GM19395 (cell line): ENCODE data around the gene NPM1.
"Not testable (repeated sequence)": the region's sequence is repeated elsewhere in the genome, so short reads cannot be mapped to it uniquely, and the experiment has no call there.

Experiments
- ATAC-seq: cut with Tn5 transposase; IDR thresholded peaks from one replicate; pipeline ENCODE4 v1.9.1; 2021; ENCODE audit warnings: mild to moderate bottlenecking, moderate library complexity; ENCODE audit not compliant: unreplicated experiment

NPM1 gene

DNA sequence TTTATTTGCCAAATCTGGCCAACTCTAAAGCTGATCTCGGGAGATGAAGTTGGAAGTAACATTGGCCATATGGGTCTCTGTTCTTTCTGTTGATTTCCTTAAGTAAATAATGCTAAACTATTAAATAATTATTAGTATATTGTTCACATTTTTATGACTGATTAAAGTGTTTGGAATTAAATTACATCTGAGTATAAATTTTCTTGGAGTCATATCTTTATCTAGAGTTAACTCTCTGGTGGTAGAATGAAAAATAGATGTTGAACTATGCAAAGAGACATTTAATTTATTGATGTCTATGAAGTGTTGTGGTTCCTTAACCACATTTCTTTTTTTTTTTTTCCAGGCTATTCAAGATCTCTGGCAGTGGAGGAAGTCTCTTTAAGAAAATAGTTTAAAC lies 22.5 kb downstream of the NPM1 start:
- no peak for ATAC-seq

DNA sequence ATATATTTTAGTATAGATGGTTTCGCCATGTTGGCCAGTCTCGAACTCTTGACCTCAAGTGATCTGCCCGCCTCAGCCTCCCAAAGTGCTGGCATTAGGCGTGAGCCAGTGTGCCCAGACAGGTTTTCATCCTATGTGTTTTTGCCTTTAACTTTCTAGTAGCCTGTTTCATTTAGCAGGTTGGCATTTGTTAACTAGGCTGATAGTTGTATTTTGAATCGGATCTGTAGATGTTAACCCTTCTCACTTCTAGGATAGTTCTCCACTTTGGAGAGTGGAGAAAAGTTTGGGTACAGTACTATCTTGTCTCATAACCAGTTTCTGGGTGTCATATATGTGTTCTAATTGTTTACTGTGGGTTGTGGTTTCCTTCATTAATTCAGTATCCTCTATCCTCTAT lies 24.5 kb downstream of the NPM1 start:
- no peak for ATAC-seq

DNA sequence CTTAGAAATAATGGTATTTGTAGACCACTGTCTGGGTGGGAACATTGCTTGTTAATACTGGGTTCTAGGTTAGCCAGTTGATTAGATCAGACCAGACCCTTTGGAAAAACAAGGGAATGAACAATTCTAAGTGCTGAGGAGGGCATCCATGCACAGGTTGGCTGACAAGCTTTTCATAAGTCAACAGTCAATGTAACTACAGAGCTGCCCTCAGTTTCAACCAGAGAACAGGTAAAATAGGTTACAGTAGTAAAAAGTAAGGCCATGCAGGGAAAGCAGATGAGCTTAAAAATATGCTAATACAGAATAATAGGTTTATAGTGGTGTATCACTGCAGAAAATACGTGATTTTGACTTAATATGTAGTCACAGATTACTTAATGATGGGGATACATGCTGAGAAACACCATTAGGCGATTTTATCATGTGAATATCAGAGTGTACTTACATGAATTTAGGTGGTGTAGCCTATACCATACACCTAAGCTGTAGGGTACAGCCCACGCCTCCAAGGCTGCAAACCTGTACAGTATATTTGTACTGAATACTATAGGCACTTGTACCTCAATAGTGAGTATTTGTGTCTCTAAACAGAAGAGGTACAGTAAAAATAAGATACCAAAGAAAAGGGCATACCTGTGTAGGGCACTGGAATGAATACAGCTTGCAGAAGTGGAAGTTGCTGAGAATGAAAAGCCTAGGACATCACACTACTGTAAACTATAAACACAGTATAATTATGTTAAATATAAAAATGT lies 25.7 kb downstream of the NPM1 start:
- ATAC-seq = no peak

DNA sequence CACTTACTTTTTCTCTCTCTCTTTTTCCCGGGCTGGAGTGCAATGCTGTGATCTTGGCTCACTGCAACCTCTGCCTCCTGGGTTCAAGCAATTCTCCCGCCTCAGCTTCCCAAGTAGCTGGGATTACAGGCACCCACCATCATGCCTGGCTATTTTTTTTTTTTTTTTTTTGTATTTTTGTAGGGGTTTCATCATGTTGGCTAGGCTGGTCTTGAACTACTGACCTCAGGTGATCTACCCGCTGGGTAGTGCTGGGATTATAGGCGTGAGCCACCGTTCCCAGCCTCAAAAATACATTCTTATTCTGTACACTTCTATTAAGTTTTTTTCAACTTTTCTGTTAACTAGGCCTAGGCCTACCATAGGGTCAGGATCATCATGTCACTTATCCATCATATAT lies 26.3 kb downstream of the NPM1 start:
- not testable (repeated sequence) for ATAC-seq

DNA sequence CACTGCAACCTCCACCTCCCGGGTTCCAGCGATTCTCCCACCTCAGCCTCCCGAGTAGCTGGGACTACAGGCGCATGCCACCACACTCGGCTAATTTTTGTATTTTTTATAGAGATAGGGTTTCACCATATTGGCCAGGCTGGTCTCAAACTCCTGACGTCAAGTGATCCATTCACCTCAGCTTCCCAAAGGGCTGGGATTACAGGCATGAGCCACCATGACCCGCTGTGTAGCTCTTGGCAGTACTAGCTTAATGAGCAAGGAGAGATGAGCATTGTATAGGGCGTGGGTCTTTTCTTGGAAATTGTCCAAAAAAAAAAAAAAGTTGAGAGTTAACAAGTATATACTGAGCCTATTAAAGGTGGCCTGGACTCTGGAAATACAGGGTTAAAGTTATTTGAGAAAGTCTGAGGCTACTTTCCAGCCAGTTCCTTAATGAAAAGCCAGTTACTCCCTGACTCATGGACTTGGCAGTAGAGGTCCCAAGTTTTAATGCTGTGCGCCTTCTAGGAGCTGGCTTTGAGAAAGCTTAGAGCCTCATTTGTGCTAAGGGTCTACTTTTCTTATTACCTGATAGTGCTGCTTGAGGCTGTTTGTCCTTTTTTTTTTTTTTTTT lies 27.6 kb downstream of the NPM1 start:
- ATAC-seq = no peak

DNA sequence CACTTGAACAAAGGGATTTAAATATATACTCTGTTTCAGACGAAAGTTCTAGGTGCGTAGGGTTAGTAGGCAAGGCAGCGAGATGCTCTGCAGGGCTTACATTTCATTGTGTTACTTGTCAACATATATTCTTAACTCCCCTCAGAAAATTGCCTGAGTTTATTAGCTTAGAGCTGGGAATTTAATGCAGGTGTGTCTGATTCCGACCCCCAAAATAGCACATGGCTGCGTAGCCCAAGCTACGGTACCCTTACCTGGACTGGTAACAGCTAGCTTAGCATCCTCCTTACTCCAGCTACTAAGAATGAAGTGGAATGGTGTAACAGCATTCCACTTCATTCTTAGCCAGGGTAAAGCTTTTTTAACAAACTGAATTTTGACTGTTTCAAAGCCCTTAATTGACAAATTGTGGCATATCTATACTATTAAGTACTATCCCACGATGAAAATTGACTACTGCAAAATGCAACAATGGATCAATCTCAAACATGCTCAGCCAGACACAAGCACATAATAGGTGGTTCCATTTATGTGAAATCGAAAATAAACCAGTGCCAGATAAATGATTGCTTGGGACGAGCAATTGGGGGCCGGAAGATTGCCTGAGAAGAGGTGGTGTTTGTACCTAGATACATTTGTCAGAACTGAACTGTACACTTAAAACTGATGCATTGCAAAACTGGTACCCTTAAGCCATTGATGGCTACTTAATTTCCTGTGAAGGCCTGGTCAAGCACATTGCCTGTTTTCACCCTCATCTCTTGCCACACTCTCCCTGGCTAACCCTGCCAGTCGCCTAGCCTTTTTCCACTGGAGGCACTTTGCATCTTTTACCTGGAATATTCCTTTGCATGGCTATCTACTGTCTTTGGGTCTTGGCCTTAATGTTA lies 28.8 kb downstream of the NPM1 start:
- no peak for ATAC-seq

DNA sequence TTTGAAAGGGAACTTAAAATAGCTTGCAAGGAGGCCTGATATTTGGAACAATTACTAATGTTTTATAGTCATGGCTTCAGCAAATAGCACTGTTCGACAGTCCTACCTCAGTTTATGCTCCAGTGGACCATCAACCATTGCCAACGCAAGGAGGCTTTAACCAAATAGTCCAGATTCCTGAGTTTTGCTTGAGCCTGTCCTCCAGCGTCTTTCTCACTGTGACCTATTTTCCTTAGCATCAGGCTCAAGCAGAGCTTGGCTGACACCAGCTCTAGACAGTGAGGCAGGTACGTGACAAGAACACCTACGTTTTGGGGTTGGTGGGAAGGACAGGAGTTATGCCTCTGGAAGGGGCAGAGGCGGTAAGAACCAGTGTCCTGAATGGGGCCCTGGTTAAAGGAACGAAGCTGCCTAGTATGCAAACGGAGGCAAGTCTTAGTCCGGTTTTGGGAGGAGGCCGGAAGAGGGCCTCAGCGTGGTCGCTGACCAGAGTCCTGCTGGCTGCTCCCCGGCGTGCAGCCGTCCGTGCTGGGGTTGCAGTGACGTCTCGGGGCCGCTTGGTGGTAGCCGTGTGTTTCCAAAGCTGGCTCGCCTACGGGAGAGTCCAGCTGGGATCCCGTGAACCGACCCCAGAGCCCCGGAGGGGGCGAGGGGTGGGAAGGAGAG lies 30.8 kb downstream of the NPM1 start:
- peak; percentile 74 for ATAC-seq

DNA sequence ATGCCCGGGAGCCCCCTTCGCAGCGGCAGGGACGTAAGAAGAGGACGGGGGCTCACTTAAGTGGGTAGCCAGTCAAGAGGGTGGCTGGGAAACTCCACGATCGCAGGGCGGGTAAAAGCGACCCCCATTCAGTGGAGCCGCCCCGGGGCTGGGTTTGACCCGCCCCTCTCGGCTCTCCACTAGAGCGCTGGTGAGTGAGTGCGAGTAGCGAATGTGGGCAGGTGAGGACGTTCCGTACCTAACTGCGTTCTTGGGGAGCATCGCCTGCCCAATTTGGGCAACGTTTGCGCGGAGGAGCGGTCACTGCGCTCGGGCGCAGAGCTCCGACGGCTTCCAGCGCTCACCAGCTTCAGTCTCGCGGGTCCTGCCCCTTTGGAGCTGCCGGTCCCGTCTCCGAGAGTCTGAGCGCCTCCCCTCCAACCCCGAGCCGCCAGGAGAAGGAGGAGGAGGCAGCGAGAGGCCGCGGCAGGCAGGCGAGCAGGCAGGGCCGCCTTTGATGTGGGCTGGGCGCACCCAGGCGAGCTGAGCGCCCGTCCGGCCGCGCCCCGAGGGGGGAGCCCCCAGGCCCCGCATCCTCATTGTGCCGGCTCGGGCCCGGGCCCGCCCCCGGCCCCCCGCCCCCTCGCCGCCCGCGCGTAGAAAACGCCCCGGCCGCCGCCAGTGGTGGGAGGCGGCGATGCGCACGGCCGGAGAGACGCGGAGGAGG lies 31.5 kb downstream of the NPM1 start, which contains the start of gene FGF18:
Gene FGF18 (plus strand): TSS at position 666 of the 706 bp plus-strand sequence. CDS start 553 bp downstream, outside the sequence.
- ATAC-seq = peak; percentile 44

DNA sequence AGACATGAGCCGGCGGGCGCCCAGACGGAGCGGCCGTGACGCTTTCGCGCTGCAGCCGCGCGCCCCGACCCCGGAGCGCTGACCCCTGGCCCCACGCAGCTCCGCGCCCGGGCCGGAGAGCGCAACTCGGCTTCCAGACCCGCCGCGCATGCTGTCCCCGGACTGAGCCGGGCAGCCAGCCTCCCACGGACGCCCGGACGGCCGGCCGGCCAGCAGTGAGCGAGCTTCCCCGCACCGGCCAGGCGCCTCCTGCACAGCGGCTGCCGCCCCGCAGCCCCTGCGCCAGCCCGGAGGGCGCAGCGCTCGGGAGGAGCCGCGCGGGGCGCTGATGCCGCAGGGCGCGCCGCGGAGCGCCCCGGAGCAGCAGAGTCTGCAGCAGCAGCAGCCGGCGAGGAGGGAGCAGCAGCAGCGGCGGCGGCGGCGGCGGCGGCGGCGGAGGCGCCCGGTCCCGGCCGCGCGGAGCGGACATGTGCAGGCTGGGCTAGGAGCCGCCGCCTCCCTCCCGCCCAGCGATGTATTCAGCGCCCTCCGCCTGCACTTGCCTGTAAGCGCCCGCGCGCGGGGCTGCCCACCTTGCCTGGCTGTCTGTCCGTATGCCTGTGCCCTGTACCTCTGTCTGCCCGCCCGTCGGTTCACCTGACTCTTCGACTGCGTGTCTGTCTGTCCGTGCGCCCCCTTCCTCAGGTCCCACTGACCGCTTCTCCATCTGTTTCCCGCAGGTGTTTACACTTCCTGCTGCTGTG lies 32.2 kb downstream of the NPM1 start:
- ATAC-seq = peak; percentile 37

DNA sequence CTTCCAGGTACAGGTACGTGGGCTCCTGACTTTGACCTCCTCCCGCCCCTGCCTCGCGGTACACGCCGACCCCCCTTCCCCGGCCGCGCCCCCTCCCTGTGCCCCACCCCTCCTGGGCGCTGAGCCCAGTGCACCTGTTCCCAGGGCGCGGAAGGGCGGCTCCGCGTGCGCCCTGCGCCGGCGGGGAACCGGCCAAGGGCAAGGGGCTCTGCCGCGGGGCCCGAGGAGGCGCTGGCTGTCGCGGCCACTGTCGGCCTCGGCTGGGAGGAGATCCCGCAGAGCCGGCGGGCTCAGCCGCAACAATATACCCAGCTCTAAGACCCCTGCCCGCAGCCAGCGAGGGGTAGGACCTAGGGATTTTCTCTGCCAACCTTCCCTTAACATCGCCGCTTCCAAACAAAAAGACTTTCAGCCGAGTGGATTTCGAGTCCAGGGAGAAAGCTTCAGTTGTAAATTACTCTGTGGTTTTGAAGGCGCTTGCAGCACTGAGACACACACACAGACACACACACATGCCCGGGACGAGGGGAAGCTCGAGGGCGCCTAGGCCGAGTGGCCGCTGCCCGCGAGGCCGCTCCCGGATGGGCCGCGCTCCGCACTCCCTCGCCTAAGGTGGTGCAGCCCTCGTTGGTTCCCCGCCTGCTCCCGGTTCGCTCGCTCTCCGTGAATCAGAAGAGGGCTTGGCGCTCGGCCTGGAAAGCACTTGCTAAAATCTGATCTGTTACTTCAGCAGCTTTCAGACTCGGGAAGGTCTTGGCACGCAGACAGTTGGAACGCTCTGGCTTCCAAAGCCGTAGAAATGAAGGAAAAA lies 33.0 kb downstream of the NPM1 start:
- ATAC-seq = no peak

DNA sequence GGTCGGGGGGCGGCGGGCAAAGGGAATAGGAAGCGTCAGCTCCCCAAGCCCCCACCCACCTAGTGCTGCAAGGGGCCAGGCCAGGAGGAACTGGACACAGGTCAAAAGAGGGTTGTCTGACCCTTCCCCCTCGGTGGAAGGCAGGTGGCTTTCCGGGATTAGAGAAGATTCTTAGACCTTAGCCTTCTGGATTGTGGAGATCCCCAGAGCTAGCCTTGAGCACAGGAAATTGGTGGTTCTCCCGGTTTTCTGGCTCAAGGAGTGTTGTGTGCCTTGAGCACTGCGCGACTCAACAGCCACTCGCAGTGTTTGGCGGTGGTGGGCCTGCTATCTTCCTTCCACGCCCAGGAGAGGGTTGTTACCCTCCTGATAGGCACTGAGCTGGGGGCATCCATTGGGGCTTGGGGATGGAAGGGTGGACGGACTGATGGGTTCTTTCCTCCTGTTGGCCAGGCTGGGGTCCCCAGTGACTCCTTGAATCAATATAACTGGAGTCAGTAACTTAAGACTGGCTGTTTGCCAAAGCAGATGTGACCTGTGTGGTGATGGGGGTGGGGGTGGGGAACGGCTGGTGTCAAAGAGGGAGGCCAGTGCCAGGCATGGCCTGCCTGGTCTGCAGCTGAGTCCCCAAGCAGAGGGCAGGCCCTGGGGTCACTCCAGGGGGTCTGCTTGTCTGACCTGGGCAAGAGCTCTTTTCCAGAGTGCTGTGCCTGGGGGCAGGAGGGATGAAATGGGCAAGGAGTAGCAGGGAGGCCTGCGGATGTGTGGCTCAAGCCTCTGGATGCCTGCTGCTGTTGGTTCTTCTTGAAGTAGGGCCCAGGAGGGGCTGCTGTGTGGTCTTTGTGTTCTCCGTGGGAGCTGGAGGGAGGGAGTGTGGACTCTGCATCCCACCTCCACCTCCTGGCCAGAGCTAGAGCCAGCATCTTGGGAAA lies 33.9 kb downstream of the NPM1 start:
- ATAC-seq = no peak

DNA sequence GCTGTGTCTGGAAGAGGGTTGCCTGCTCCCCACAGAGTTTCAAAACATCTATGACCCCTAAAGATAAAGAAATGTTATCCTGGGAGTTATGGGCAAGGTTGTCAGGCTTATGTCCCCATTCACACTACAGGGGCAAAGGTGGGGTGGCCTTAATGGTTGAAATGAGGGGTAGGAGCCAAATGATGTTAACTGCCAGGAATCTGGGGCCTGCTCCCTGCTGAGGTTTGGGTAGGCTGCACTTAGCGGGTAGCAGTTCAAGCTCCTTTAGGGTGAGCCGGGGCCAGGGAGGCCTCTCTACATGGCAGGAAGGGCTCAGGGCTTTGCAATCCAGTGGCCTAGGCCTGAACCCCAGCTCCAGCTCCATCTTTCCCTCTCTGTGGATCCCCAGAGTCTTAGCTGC lies 34.8 kb downstream of the NPM1 start:
- no peak for ATAC-seq

DNA sequence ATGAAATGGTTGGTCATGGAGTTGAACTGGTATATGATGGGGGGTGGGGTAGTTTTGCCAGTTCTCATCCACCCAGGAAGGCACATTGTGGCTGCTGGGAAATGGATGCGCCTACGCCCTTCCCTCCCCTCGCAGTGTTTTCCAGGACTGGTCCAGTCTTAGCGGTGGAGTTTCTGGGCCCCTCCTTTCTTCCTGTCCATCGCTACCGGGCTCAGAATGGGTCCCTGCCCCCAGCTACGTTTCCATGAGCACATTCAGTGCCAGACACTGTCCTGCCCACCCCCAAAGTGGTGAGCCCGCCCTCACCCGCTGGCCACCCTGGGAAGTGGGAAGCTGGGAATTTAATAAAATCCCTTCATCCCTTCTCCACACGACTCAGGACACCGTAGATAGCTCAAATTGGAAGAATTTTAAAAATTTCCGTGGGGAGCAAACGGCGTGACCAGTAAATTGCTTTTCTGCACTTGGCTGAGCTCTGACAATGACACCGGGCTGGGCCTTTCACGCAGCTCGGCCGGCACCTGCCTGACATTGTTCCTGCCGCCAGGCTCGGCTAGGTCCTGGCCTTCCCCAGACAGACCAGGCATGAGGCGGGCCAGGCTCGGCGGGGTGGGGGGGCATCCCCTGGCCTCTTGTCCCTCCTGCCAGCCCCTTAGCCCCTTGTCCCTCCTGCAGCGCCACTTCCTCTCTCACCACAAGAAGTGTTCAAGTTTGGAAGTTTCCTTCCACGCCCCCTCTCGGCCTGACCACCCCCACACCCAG lies 35.4 kb downstream of the NPM1 start:
- ATAC-seq = no peak

DNA sequence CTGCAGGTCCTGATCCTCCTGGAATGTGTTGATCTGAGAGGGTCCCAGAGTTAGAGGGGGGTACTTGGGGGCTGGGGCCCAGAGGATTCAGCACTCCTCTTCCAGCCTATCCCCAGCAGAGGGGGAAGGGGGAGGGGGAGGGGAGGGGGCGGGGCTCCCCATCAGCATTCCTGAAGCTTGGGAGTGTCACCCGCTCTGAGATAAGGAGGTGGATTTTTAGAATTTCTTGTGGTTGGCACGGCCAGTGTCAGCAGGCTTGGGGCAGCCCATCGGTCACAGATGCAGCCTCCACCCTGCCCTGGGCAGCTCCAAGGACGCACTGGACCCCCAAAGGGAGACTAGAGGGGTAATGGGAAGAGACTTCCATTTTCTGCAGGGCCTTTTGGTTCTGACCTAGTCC lies 37.1 kb downstream of the NPM1 start:
- ATAC-seq = no peak

DNA sequence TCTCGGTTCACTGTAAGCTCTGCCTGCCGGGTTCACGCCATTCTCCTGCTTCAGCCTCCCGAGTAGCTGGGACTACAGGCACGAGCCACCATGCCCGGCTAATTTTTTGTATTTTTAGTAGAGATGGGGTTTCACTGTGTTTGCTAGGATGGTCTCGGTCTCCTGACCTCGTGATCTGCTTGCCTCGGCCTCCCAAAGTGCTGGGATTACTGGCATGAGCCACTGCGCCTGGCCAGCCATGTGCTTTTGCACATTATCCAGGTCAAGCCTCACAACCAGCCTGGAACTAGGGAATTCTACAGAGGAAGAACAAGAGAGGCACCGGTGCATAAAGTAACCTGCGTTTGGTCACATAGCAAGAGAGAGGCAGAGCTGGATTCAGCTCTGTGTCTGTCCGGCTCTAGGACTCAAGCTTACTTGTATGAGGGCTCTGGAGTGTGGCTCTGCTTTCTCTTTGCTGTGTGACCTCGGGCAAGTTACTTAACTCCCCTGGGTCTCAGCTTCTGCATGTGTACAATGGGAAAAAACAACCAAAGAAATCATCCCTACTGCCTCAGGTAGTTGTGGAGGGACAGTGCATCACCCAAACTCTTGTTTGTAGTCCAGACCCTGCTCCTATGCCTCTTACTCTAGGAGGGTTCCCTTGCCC lies 38.1 kb downstream of the NPM1 start:
- ATAC-seq = no peak

DNA sequence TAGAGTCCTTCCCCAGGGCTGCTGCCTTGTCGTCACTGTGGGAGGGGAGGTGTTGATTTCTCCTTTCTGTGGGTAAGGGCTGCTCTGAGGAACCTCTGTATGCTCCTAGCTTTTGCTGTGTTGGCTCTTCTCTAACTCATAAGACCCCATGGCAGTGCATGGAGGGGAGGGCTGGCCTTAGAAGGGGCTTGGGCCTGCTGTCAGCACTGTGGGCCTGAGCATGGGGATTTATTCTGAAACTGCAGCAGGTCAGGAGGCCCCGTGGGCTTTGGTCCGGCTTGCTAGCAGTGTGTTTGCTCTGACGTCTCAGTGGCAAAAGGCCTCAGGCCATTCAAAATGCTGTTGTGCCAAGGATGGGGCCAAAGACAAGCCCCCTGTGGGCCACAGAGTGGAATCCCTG lies 38.6 kb downstream of the NPM1 start:
- ATAC-seq = no peak

DNA sequence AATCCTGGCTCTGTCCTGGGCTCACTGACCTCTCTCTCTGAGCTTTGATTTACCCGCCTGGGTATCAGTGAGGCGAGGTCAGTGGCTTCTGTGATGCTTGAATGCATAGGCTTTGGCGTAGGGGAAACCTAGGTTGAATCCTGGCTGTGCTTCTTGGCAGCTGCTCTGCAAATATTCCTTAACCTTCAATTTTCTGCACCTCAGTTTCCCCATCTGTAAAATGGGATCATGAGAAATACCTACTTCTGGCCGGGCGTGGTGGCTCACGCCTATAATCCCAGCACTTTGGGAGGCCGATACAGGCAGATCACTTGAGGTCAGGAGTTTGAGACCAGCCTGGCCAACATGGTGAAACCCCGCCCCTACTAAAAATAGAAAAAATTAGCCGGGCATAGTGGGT lies 39.0 kb downstream of the NPM1 start:
- no peak for ATAC-seq
